ENCODE results near the gene BHMT2.

The BHMT2 gene

GRCh38 chr5:79124607-79125006 lies 55.0 kb downstream of the BHMT2 start:
- no peak for DNase-seq

DNA sequence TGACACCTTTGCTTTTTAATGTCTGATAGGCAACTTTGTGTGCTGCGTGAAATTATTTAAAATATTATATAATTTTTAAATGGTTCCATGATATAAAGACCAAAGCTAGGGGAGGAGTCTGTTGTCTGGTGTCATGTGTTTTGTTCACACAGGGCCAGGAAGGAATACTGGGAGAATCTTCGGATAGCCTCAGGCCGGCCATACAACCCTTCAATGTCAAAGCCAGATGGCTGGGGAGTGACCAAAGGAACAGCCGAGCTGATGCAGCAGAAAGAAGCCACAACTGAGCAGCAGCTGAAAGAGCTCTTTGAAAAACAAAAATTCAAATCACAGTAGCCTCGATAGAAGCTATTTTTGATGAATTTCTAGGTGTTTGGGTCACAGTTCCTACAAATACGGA lies 61.2 kb downstream of the BHMT2 start:
- DNase-seq = no peak

DNA sequence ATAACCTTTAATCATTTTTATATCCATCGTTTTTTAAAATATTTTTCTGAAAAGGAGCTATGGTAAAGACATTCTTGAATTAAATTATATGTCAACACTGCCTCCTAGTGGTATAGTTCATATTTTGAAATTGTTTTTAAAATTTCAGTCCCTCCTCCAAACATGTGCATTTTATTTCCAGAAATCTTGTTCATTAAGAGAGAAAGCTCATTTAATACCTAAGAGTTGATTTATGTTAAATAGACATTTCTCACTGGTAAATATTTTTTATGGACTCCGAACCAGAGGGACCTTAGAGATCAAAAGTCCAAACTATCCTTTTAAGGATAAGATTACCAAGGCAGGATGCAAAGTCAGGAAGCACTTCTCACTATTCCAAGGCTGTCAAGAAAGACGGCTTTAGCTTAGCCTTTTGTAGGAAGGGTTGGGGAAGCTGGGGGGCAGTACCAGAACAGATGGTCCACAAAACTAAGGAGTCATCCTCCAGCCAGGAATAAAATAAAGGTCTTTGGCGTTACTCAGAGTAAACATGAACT lies 63.6 kb downstream of the BHMT2 start:
- peak; percentile 53 for DNase-seq

DNA sequence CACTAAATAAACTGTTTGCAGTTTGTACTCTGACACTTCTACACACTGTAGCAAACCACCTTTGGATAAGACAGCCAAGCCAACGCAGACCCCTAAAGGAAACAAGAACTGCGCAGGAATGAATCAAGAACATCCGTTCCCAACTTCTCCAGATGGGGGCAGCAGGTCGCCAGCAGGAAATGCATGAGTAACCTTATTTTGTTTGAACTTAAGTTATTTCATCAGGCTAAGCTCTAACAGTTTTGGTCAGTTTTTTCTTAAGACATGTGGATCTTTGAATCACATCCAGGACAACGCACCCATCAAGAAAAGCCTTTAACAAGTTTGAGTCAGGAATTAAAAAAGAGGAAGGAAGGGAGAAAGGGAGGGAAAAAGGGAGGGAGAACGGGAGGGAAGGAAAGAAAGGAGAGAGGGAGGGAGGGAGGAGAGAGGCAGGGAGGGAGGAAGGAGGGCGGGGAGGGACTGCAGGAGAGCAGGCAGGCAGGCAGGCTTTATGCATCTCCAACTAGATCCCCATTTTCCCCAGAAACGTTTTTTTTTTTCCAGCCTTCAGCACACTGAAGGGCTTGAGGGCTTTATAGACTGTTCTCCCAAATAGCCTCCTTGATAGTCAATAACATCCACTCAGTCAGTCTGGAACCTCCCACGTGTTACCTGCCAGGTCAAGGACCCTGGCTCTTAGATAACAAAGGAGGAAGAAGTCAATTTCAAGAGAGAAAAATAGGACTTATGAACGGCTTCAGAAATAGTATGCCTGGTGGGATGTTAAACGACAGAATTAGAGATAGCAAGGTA lies 64.3 kb downstream of the BHMT2 start:
- peak; percentile 78 for DNase-seq

DNA sequence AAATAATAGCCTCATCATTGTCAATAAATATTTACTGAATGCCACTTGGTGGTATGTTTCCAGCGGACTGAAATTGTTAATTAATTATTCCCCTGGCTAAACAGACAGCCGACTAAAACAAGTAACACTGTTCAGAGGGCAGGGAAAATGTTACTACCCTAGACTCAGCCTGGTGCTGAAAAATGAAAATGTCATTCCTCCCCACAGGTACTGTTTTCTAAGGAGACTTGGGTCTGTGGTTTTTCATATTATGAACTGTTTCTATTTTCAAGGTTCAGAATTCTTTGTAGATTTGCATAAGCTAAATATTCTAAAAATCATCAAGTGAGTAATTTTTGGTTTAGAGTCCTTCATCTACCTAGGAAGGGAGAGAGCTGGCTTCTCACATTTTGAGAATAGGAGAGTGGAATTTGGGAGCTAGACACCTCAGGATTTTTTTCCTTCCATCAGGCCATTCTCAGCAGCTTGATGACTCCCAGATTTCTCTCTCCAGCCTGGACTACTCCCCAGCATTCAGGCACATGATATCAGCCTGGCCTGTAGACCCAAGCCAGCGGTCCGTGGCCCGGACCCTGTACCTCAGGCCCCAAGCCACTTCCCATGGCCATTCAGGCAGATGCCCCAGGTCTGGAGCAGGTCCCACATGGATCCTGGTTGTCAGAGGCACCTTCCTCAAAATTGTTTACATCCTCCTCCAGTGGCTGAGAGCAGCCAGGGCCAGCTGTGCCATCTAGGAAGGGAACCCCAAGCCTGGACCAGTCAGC lies 66.4 kb downstream of the BHMT2 start:
- DNase-seq = no peak

GRCh38 chr5:79136618-79137017 lies 67.1 kb downstream of the BHMT2 start:
- no peak for DNase-seq

All from NCI-H146 (cell line).